Measurements from ENCODE around the gene TCP11X2. TPM values are rescaled to one million over a fixed set of nuclear protein-coding genes. Genes with fewer than 3 reads are reported as not detected.

TCP11X2 gene
- total RNA-seq, 1 donor from 2014 or later = not detected

Other genes starting within 250 kb of the TCP11X2 start
- gene NXF2, start 224.6 kb downstream of the TCP11X2 start, total RNA-seq = not detected in 2 replicates
- not detected in 2 replicates for gene NXF2B, start 31.8 kb downstream of the TCP11X2 start, total RNA-seq
- gene TMSB15A, start 44.9 kb upstream of the TCP11X2 start, total RNA-seq = 0.37 and 0.39 TPM in 2 replicates
- 7.1 and 7.7 TPM in 2 replicates for gene ARMCX5, start 127.7 kb upstream of the TCP11X2 start, total RNA-seq
- gene GPRASP1, start 179.7 kb upstream of the TCP11X2 start, total RNA-seq = 0.55 and 0.62 TPM in 2 replicates
- 0.23 and 0.32 TPM in 2 replicates for gene GPRASP2, start 240.6 kb upstream of the TCP11X2 start, total RNA-seq
- gene GPRASP3, start 248.9 kb upstream of the TCP11X2 start, total RNA-seq = 0.71 and 1.4 TPM in 2 replicates

All from activated T-helper 2 cell treated with anti-CD3 and anti-CD28 coated beads, Interferon-gamma antibody, Interleukin-2, Interleukin-4, amounts not matched to agents 10 μg/mL and 5 μg/mL and 100 μg/mL, durations not matched to agents 14 hours and 24 hours and 36 hours (primary cell).